ENCODE measurements around the gene YY1AP1. TPM values are rescaled to one million over a fixed set of nuclear protein-coding genes. Genes with fewer than 3 reads are reported as not detected.

YY1AP1 gene
- polyA plus RNA-seq, 1 of the 3 experiments (the other 2 are of a cell fraction): 45.0 TPM

GRCh38 chr1:155648207-155649147 is 40.1 kb downstream of the YY1AP1 start:
- Histone ChIP-seq H3K9me2 (no peaks in the 10 kb centered on the region), H3K36me3 (replicated peaks in 1 of 2; ENCODE audit: control insufficient read depth in 1 of 2, insufficient read depth in 2 of 2, low read length in 1 of 2) (peaks cover 0 to 16% of the 10 kb centered on the region in 2 experiments), H3K79me2 (ENCODE audit: insufficient read depth) (peaks cover 15% of the 10 kb centered on the region), H3K4me1 (ENCODE audit: control insufficient read depth in 1 of 2, insufficient read depth in 2 of 2, low read depth in 1 of 2, low read length in 1 of 2) (peaks cover 8 to 13% of the 10 kb centered on the region in 2 experiments; a peak in 3 of 4 replicates), H3K27me3 (ENCODE audit: insufficient read depth) (no peaks in the 10 kb centered on the region), H3K9me3 (no peaks in the 10 kb centered on the region), H3K4me3 (ENCODE audit: low read depth in 2 of 2, low read length in 1 of 2) (peak overlapping the region; percentile 23 to 59; a peak in 3 of 4 replicates), H3K9ac (peak overlapping the region; percentile 63), H3K4me2 (peak overlapping the region; percentile 85), H4K20me1 (ENCODE audit: insufficient read depth) (no peaks in the 10 kb centered on the region), H3K27ac (ENCODE audit: low read depth in 2 of 2, low read length in 1 of 2) (peak overlapping the region; percentile 44 to 86; a peak in 3 of 4 replicates), H3F3A (replicated peaks; ENCODE audit: insufficient read depth) (peaks cover 27% of the 10 kb centered on the region), H2AFZ (ENCODE audit: low read depth) (peak overlapping the region; percentile 98)
- 39% methylated on average over 11 of the region's 11 CpGs for WGBS (ENCODE audit: low lambda C conversion rate)
- DNase-seq: peak; percentile 20
- CTCF ChIA-PET: interaction anchor here (1.3 kb wide), 1 partner anchor 398 kb away, joined by 4 read pairs; no protein-coding TSS in a partner anchor
- POLR2A ChIA-PET: no interaction called here
- no peak for TF ChIP-seq EZH2phosphoT487 (IDR thresholded peaks at IDR 0.05; ENCODE audit: borderline replicate concordance, low read depth)
- TF ChIP-seq FOXJ3 (CRISPR knock-in tag; IDR thresholded peaks at IDR 0.05): no peak
- TF ChIP-seq CHD2 (IDR thresholded peaks at IDR 0.05; ENCODE audit: low read length, partially characterized antibody): no peak
- no peak for TF ChIP-seq TAF1 (IDR thresholded peaks at IDR 0.05; ENCODE audit: borderline replicate concordance, low read depth, low read length)
- TF ChIP-seq ZBTB33 (IDR thresholded peaks at IDR 0.05; ENCODE audit: borderline replicate concordance, low read depth): no peak
- TF ChIP-seq POLR2AphosphoS5 (IDR thresholded peaks at IDR 0.05; ENCODE audit: low read depth, low read length): peak; percentile 40; the same call in 1 of the 2 replicates
- TF ChIP-seq JUND (IDR thresholded peaks at IDR 0.05): peak; percentile 65
- TF ChIP-seq RCOR1 (IDR thresholded peaks at IDR 0.05; ENCODE audit: low read length): no peak
- peak; percentile 73; the same call in 1 of the 2 replicates for TF ChIP-seq FOSL2 (IDR thresholded peaks at IDR 0.05; ENCODE audit: borderline replicate concordance, low read depth)
- no peak; a peak in 1 of 4 replicates for TF ChIP-seq EP300 (IDR thresholded peaks at IDR 0.05; ENCODE audit: borderline replicate concordance in 1 of 2, low read depth in 1 of 2, low read length in 1 of 2)
- TF ChIP-seq SIN3A (IDR thresholded peaks at IDR 0.05; ENCODE audit: borderline replicate concordance, low read depth, low read length): peak; percentile 86
- TF ChIP-seq REST (IDR thresholded peaks at IDR 0.05; ENCODE audit: low read depth, low read length): no peak
- peak; percentile 78 for TF ChIP-seq CTCF (IDR thresholded peaks at IDR 0.05)
- TF ChIP-seq RAD21 (IDR thresholded peaks at IDR 0.05; ENCODE audit: low read length): peak; percentile 63
- TF ChIP-seq RXRA (IDR thresholded peaks at IDR 0.05; ENCODE audit: borderline replicate concordance, low read depth): peak; percentile 7; the same call in 1 of the 2 replicates
- no peak for TF ChIP-seq GABPA (IDR thresholded peaks at IDR 0.05; ENCODE audit: low read depth)
- TF ChIP-seq RFX5 (IDR thresholded peaks at IDR 0.05; ENCODE audit: low read length): no peak
- TF ChIP-seq FOXM1 (IDR thresholded peaks at IDR 0.05; ENCODE audit: low read depth): no peak
- peak; percentile 52 for TF ChIP-seq NFIC (IDR thresholded peaks at IDR 0.05; ENCODE audit: borderline replicate concordance)
- no peak for TF ChIP-seq GATA2 (CRISPR knock-in tag; IDR thresholded peaks at IDR 0.05)
- TF ChIP-seq IRF3 (IDR thresholded peaks at IDR 0.05; ENCODE audit: low read depth, low read length): no peak
- TF ChIP-seq PBX3 (IDR thresholded peaks at IDR 0.05): peak; percentile 57; the same call in 1 of the 2 replicates

All from SK-N-SH (cell line).